Activated CD4-positive, CD25-positive, alpha-beta regulatory T cell treated with anti-CD3 and anti-CD28 coated beads, Interleukin-2, amount 50 U/mL, for 16 hours (primary cell): ENCODE data around the gene ENKUR.

Source experiments
- DNase-seq: peaks from one replicate; pipeline ENCODE4 v3.0.0-alpha.2; 2020; ENCODE audit warnings: low read depth, low spot score

Gene ENKUR

GRCh38 chr10:25015828-25016375, at the start of gene ENKUR:
Gene ENKUR, minus strand, starts transcription at chr10:25016158. Its CDS starts 222 bp downstream, at chr10:25015936.
- peak; percentile 87 for DNase-seq

GRCh38 chr10:25064401-25064800, 48.4 kb upstream of the ENKUR start:
- no peak for DNase-seq

DNA sequence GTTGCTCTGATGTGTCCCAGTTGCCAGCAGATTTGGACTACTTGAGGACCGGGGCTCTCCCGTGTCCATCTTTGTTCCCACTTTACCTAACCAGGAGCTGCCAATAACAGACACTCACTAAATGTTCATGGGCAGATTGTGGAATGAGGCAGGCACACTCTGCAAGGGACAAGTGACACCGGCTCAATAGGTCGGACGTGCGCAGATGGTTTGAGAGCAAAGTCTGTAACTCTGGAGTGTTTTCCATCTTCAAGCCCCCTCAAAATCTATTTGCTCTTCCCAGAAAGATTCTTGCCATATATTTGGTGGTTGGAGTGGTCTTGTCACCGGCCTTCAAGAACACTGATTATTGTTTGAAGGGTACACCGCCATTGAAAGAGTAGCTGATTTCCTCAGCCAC, 47.7 kb upstream of the ENKUR start:
- no peak for DNase-seq

DNA sequence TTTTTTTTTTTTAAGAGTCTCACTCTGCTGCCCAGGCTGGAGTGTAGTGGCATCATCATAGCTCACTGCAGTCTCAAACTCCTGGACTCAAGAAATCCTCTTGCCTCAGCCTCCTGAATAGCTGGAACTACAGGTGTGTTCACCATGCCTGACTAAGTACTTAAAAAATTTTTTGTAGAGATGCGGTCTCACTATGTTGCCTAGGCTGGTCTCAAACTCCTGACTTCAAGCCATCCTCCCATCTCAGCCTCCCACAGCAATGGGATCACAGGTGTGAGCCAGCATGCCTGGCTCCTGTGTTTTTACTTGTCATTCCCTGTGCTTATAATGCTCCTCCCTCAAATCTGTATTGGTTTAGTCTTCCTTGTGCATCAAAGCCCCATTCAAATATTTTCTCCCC, 47.2 kb upstream of the ENKUR start:
- DNase-seq: no peak

DNA sequence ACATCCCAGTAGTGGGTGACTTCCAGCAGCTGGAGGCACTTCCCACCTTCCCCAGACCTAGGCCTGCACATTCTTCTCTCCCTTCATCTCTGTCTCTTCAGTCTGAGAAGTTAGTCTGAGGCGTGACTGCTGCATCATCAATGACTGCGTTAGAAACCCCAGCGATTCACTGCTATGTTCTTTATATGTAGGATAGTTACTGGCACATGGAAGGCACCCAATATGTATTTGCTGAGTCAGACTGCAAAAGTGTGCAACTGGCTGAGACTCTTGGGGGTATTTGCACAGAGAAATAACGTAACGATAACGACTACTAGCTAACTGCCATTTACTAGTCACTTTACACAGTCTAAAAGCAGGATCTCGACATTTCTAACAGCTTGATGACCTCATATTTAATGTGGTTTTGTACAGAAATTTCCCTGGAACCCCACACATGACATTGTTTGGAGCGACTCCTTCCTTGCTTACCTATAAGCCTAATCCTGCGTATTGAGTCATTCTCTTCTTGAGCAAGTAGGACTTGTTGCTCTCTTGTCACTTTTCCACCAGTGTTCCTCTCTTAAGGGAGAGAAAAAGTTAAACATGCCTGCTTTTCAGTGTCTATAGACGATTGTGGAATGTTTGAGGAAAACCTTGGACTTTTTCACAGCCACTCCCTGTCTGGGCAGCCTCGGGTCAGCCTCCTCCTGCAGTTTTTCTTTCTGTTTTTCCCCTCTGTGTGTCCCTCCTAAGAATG, 45.9 kb upstream of the ENKUR start:
- DNase-seq: no peak

GRCh38 chr10:25061125-25061524, 45.2 kb upstream of the ENKUR start:
- DNase-seq: no peak

- DNase-seq: no peak
Observed at GRCh38 chr10:25059990-25060389, 44.0 kb upstream of the ENKUR start.

DNA sequence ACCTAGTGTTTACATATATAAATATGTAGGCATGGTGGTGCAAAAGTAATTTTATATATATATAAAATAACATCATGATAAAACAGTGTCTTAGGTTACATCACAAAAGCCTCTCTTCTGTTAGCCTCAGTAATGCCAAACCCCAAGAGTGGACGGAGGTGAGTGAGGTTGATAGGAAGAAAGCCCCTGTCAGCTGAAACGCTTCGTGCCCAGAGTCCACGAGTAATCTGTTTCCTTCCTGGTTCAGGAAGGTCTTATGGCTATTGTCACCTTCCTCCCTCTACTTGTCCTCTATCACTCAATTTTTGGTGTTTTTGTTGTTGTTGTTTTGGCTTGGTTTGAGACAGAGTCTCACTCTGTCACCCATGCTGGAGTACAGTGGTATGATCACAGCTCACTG, 41.9 kb upstream of the ENKUR start:
- DNase-seq: no peak

- DNase-seq: no peak
Observed at GRCh38 chr10:25056726-25057125, 40.8 kb upstream of the ENKUR start.

GRCh38 chr10:25052012-25052411, 36.1 kb upstream of the ENKUR start:
- DNase-seq: no peak

GRCh38 chr10:25050402-25050801, 34.4 kb upstream of the ENKUR start:
- DNase-seq: no peak

- no peak for DNase-seq
Observed at GRCh38 chr10:25049966-25050365, 34.0 kb upstream of the ENKUR start.

GRCh38 chr10:25048450-25048849, 32.5 kb upstream of the ENKUR start:
- DNase-seq: no peak

- no peak for DNase-seq
Observed at GRCh38 chr10:25047591-25048301, 31.8 kb upstream of the ENKUR start.

DNA sequence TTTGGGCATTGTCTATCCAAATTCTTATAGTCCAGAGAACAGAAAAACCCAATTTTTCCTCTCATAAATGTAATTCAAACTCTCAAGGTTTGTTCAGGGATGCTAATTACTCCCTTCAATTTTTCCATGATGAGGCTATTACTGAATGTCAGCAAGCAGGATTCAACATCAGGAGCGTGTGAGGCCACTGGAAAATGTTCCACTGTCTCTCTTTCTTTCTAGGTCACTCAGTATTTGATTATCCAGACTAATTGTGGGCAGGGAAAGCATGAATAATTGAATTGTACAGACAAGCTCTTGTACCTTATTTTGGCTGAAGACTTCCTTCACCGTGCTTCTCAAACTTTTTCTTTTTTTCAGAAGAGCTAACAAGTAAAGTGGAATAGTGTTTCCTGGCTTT, 31.1 kb upstream of the ENKUR start:
- no peak for DNase-seq

- no peak for DNase-seq
Observed at GRCh38 chr10:25046641-25047040, 30.7 kb upstream of the ENKUR start.

- DNase-seq: no peak
Observed at GRCh38 chr10:25039531-25039930, 23.6 kb upstream of the ENKUR start.

DNA sequence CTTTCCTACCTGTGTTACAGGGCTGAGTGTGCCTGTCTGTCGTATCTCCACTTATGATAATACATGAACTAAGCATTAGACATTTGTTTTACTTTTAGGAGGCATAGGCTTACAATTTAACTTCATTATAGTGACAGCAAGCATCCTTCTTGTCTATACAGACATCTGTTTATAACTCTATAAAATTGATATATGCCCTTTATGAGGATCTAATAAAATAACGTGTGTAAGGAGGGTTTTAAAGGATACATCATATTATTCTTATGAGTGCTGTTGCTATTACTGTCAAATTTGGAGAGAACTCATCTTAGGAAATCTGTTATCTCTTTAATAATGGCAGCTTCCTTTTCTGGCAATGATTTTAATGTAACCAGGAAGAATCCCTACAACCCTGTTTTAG, 22.4 kb upstream of the ENKUR start:
- DNase-seq: no peak

- DNase-seq: no peak
Observed at GRCh38 chr10:25036381-25036780, 20.4 kb upstream of the ENKUR start.

- no peak for DNase-seq
Observed at GRCh38 chr10:25029519-25029918, 13.6 kb upstream of the ENKUR start.

DNA sequence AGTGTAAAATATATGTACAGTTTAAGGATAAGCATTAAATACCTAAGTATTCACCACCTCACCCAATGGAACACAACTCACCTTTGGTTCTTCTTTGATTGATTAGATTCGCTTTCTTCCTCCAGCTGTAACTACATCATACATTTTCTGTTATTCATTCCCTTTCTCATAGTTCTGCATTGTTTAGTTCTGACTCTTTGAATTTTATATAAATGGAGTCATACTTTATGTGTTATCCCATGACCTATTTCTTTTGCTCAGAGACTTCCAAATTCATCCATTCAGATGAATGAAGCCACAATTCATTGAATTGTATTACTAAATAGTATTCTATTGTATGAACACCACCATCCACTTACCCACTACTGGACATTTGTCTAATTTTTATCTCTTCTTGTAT, 12.8 kb upstream of the ENKUR start:
- DNase-seq: no peak

- no peak for DNase-seq
Observed at GRCh38 chr10:25026463-25026862, 10.5 kb upstream of the ENKUR start.

DNA sequence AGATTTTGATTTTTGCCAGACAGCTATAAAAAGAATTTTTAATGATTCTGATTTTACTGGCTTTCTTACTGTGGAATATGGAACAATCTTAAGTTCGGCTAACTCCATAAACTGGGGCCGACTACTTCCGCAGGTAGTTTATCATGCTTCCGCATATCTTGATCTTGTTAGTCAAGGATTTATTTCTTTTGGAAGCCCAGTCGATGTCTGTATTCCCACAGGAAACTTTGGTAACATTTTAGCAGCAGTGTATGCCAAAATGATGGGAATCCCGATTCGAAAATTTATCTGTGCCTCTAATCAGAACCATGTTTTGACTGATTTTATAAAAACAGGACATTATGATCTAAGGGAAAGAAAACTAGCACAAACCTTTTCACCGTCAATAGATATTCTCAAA, 8.6 kb upstream of the ENKUR start:
- DNase-seq: no peak
